KMS-11 (cell line): Measurements from ENCODE around the gene ROR1.

Experiments used
- H2AFZ ChIP-seq: fragments of 200-600 bp; sonication (generic); 2 replicates; pipeline ENCODE4 v1.6.1; 2016; ENCODE audit warnings: antibody characterized with exemption, mixed run types, low read depth
- H3K27ac ChIP-seq: fragments of 200-600 bp; sonication (generic); 2 replicates; pipeline ENCODE4 v1.6.1; 2016; ENCODE audit warnings: mild to moderate bottlenecking, mixed run types
- H3K27me3 ChIP-seq: fragments of 200-600 bp; sonication (generic); 2 replicates; pipeline ENCODE4 v1.6.1; 2017; ENCODE audit warnings: mild to moderate bottlenecking, low read depth, mixed run types, moderate library complexity; ENCODE audit not compliant: insufficient read depth
- H3K36me3 ChIP-seq: fragments of 200-600 bp; sonication (generic); 2 replicates; pipeline ENCODE4 v1.6.1; 2017; ENCODE audit warnings: mild to moderate bottlenecking, mixed run types; ENCODE audit not compliant: insufficient read depth
- H3K4me1 ChIP-seq: fragments of 200-600 bp; sonication (generic); 2 replicates; pipeline ENCODE4 v1.6.1; 2016; ENCODE audit warnings: mild to moderate bottlenecking, low read depth, mixed run types; ENCODE audit not compliant: poor library complexity, severe bottlenecking
- H3K4me2 ChIP-seq: fragments of 200-600 bp; sonication (generic); 2 replicates; pipeline ENCODE4 v1.7.0; 2016; ENCODE audit warnings: mild to moderate bottlenecking, mixed run types
- H3K4me3 ChIP-seq: fragments of 200-600 bp; sonication (generic); IDR thresholded peaks from 2 replicates; pipeline ENCODE4 v1.6.1; 2017; ENCODE audit warnings: low read depth, low read length, mixed read lengths; ENCODE audit not compliant: insufficient read depth
- H3K79me2 ChIP-seq: fragments of 200-600 bp; sonication (generic); 2 replicates; pipeline ENCODE4 v1.6.1; 2016; ENCODE audit warnings: low read depth, mixed run types; ENCODE audit not compliant: insufficient read depth
- H3K9ac ChIP-seq: fragments of 200-600 bp; sonication (generic); 2 replicates; pipeline ENCODE4 v1.6.1; 2016; ENCODE audit warnings: mild to moderate bottlenecking, mixed run types
- H4K20me1 ChIP-seq: fragments of 200-600 bp; sonication (generic); 2 replicates; pipeline ENCODE4 v1.6.1; 2016; ENCODE audit warnings: mild to moderate bottlenecking, mixed run types; ENCODE audit not compliant: insufficient read depth
- TF ChIP-seq, protein P1 (sequence below): fragments of 200-600 bp; sonication (generic); conservative IDR thresholded peaks from 2 replicates; pipeline ENCODE4 v1.6.1; 2017; ENCODE audit warnings: low read depth, mild to moderate bottlenecking, antibody characterized with exemption, low read length, moderate library complexity, mixed read lengths

The ROR1 gene

DNA sequence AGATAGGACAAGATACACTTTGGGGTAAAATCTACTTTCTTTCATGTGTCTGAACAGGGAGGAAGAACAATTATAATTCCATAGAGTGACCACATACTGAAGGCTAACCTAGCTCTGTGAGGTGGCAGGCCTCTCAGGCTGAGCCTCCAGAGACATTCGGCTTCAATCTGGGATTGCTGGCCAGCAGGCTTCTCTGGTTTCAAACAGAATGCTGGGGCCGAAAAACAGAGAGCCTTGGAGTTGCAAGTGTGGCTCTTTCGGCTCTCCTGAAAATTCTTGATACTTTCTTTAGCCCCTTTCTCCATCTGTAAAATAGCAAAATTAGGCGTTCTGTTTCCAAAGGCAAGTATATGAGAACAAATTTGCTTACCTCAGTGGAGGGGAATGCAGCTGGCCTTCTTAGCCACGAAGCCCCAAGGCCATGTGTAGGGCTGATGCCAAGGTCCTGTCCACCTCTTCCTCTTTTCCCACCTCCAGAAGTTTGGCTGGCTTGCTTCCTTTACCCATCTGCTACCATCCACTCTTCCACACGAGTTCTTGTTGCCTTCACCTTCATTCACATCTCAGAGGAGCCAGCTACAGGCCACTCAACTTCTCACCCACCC, 399.6 kb downstream of the ROR1 start:
- Histone ChIP-seq H2AFZ (no peak overlapping the region), H4K20me1 (no peaks in the 10 kb centered on the region), H3K27ac (peak overlapping the region; percentile 83), H3K4me3 (no peak overlapping the region), H3K4me2 (peak overlapping the region; percentile 99), H3K4me1 (peaks cover 44% of the 10 kb centered on the region), H3K27me3 (no peaks in the 10 kb centered on the region), H3K79me2 (no peaks in the 10 kb centered on the region), H3K36me3 (no peaks in the 10 kb centered on the region), H3K9ac (peak overlapping the region; percentile 44; the same call in 1 of the 2 replicates)
- TF ChIP-seq, protein P1, sequence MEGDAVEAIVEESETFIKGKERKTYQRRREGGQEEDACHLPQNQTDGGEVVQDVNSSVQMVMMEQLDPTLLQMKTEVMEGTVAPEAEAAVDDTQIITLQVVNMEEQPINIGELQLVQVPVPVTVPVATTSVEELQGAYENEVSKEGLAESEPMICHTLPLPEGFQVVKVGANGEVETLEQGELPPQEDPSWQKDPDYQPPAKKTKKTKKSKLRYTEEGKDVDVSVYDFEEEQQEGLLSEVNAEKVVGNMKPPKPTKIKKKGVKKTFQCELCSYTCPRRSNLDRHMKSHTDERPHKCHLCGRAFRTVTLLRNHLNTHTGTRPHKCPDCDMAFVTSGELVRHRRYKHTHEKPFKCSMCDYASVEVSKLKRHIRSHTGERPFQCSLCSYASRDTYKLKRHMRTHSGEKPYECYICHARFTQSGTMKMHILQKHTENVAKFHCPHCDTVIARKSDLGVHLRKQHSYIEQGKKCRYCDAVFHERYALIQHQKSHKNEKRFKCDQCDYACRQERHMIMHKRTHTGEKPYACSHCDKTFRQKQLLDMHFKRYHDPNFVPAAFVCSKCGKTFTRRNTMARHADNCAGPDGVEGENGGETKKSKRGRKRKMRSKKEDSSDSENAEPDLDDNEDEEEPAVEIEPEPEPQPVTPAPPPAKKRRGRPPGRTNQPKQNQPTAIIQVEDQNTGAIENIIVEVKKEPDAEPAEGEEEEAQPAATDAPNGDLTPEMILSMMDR: no peak

DNA sequence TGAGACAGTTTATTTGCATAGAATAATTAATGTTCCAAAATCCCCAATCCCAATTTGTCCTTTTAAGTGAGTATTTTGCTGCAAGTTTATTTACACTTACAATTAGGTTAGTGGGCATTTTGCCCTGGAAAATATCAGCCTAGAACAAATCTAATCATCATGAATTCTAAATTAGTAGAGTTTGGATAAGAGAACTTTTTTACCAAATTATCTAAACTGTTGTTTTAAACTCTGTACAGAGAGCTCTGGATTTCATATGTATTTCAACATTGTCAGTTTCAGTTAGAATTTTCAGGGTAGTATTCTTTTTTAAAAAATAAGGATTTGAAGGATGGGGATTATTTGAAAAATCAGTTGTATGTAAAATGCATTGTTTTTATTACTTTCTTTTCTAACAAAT, 401.8 kb downstream of the ROR1 start:
- H3K27ac ChIP-seq: no peak overlapping the region
- H4K20me1 ChIP-seq: no peaks in the 10 kb centered on the region
- TF ChIP-seq, protein P1: no peak
- no peaks in the 10 kb centered on the region for H3K27me3 ChIP-seq
- no peak overlapping the region for H3K9ac ChIP-seq
- no peaks in the 10 kb centered on the region for H3K36me3 ChIP-seq
- H3K79me2 ChIP-seq: no peaks in the 10 kb centered on the region
- H3K4me2 ChIP-seq: no peak overlapping the region
- H3K4me3 ChIP-seq: no peak overlapping the region
- H3K4me1 ChIP-seq: peaks cover 39% of the 10 kb centered on the region
- H2AFZ ChIP-seq: no peak overlapping the region

DNA sequence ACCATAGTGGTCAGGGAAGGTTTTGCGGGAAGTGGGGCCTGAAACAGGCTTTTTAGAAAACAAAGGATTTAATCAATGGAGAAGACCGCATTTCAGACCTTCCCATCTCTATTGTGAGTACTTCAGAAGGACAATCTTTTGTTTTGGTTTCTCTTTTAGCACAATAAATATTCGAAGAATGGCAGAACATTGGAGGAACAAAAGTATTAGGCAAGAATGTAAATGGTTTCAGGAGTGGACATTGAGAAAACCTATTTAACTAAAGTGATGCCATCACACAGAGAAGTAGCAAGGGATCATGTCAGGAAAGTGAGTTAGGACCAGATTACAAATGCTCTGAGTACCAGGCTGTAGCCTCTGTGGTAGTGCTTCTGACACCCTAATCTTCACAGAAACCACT, 402.8 kb downstream of the ROR1 start:
- H3K4me2 ChIP-seq: no peak overlapping the region
- TF ChIP-seq, protein P1: no peak
- no peak overlapping the region for H3K27ac ChIP-seq
- no peaks in the 10 kb centered on the region for H4K20me1 ChIP-seq
- H3K36me3 ChIP-seq: no peaks in the 10 kb centered on the region
- H3K4me3 ChIP-seq: no peak overlapping the region
- no peaks in the 10 kb centered on the region for H3K27me3 ChIP-seq
- no peak overlapping the region for H3K9ac ChIP-seq
- H3K4me1 ChIP-seq: peaks cover 29% of the 10 kb centered on the region
- H2AFZ ChIP-seq: no peak overlapping the region
- no peaks in the 10 kb centered on the region for H3K79me2 ChIP-seq

DNA sequence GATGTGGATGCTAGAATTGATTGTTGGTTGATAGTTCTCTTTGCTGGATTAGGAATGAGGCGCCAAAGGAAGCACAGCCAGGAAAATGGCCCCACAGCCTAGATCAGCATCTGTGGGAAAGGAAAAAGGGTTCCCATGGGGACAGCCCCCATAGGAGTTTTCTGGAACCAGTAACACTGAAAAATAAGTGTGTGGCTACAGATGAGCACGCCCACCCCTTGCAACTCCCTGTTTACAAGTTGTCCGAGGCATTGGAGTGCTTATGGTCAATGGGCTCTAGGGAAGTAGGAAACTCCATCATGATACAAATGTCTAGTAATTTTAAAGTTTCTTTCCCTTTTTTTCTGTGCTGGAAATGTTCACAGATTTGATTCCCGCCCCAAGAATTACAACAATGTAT, 405.8 kb downstream of the ROR1 start:
- no peaks in the 10 kb centered on the region for H4K20me1 ChIP-seq
- H3K4me3 ChIP-seq: no peak overlapping the region
- no peak overlapping the region for H3K4me2 ChIP-seq
- H3K27ac ChIP-seq: no peak overlapping the region
- H3K27me3 ChIP-seq: no peaks in the 10 kb centered on the region
- no peaks in the 10 kb centered on the region for H3K79me2 ChIP-seq
- no peaks in the 10 kb centered on the region for H3K36me3 ChIP-seq
- TF ChIP-seq, protein P1: no peak
- no peak overlapping the region for H3K9ac ChIP-seq
- H2AFZ ChIP-seq: no peak overlapping the region
- H3K4me1 ChIP-seq: no peaks in the 10 kb centered on the region
